Esophagus squamous epithelium (tissue), 4 donors: Measurements from ENCODE around the gene MRAP2.

Experiments used
- CTCF ChIP-seq, 6 experiments: fragments of 450-650 bp in 4 of 6; fragments of 200-600 bp in 2 of 6; sonication (generic) in 2 of 6; IDR thresholded peaks; one replicate each; pipeline ENCODE4 v1.5.1; 2016 to 2019; ENCODE audit warnings: antibody characterized with exemption in 6 of 6, mild to moderate bottlenecking in 4 of 6, moderate library complexity in 4 of 6
- POLR2A ChIP-seq, 4 donors: fragments of 450-650 bp; IDR thresholded peaks; one replicate each; pipeline ENCODE4 v1.6.1; 2017; ENCODE audit warnings: antibody characterized with exemption in 4 of 4, mild to moderate bottlenecking in 4 of 4, moderate library complexity in 3 of 4

DNA sequence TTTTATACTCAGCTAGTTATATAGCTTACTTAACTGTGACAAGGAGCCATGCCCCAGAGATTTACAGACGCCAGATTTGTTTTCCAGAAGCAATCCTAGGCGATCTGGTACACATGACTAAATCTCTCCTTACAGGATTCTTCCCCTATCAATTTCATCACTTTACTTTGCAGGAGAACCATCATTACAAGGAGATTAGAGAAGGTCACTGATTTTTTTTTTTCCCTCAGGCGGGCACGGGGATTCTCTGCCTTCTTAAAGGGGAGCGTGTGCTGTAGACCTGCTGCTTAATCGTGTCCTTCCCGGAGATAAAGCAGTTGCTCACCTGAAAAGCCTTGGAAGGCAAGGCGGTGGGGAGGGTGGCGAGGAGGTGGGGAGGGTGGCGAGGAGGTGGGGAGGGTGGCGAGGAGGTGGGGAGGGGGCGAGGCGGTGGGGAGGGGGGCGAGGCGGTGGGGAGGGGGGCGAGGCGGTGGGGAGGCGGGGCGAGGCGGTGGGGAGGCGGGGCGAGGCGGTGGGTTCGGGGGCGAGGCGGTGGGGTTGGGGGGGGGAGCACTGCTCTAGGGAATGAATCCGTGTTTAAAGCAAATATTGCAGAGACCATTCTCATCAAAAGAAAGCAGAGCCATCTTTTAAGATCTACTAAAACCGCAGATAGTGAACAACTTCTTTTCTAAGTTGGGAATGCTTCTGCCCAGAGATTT, 14.3 kb upstream of the MRAP2 start:
- TF ChIP-seq POLR2A (IDR thresholded peaks at IDR 0.05) (no peak), CTCF (IDR thresholded peaks at IDR 0.05) (no peak)
